NCI-H1048 (cell line): ENCODE results near the gene ARHGEF11.
"Not testable (repeated sequence)": the region's sequence is repeated elsewhere in the genome, so short reads cannot be mapped to it uniquely, and the experiment has no call there.

Experiments
- DNase-seq: peaks from one replicate; lab custom pipeline; 2025; lab: John Stamatoyannopoulos, UW

The ARHGEF11 gene

GRCh38 chr1:157045250-157046218 lies at the start of gene ARHGEF11:
Gene ARHGEF11 (minus strand): TSS chr1:157045742. CDS start chr1:157044330, 1,412 bp downstream.
- peak; percentile 74 for DNase-seq

- DNase-seq, result no peak
Measured at GRCh38 chr1:157095091-157095490, 49.5 kb upstream of the ARHGEF11 start.

GRCh38 chr1:157092831-157093230 lies 47.3 kb upstream of the ARHGEF11 start:
- DNase-seq, result no peak

DNA sequence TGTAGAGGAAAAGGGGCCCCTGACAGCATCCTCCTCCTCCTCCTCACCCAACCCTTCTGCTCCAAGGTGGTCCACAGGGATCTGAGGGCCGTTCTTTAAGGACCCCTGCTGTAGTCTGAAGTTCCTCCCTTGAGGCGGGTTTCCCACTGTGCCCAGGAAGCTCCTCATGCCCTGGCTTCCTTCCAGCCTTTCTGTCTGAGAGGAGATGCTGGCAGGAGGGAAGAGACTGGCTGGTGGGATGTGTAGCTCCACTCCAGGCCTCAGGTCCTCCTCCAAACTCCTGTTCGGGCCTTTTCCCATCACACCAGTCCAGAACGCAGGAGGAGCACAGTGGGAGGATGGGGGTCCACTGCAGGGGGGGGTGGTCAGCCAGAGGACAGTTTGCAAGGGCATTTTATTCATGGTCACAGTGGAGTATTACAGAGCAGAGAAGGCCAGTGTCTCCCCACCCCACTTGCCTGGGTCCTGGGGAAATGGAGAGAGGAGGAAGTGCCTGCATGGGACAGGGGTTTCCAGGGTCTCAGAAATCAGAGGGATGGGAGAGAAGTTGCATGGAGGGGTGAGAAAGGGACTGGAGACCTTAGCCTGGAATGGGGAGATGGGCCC lies 46.2 kb upstream of the ARHGEF11 start:
- DNase-seq, result no peak

DNA sequence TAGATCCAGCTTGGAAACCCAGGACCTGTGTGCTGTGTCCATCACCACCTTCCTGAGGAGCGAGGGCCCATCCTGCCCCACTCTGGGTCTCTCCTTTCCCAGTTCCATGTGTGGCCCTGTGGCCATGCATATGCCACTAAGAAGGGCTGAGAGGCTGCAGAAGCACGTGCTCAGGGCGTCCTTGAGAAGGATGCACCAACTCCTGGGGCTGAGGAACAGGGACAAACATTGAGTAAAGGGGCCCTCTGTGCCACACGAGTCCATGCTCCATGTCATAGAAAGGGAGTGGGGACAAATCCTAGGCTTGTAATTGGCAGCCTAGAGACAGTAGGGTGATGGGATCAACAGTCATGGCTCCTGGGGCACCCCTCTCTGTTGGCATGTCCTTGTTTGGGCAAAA lies 45.6 kb upstream of the ARHGEF11 start:
- DNase-seq, result no peak

- DNase-seq, result no peak
Measured at GRCh38 chr1:157090771-157091170, 45.2 kb upstream of the ARHGEF11 start.

DNA sequence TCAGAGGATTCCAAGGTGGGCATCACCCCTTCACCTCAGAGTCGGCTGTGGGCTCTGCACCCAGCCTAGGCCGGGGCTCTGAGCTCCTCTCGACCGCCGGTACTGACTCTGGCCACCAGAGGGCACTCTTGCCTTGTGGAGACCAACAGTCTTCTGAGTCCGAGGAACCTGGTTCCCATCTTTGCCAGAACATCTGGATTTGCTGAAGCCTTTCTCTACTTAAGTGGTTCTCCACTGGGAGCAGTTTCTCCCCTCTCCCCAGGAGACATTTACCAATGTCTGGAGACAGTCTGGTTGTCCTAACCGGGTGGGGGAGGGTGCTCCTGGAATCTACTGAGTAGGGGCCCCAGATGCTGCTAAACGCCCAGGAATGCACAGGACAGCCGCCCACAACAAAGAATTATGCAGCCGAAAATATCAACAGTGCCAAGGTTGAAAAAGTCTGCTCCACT lies 44.7 kb upstream of the ARHGEF11 start:
- peak; percentile 70 for DNase-seq

DNA sequence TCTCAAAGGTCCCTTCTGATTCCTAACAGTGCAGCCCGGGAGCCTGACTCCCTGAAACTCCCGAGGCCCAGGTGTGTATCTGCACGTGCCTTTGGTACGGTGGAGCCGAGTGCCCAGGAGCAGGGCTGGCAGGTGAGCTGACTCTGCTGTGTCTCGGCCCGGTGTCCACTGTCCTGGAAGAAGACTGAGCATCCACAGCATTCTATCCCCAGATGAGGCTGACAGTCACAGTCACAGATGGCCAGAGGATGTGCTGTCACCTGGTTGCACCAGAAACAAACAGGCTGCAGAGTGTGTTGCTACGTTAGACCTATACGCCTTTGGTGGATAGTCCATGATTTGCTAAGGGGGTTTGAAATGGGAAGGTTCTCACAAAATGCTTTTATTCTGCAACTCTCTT lies 44.2 kb upstream of the ARHGEF11 start:
- DNase-seq, result no peak

DNA sequence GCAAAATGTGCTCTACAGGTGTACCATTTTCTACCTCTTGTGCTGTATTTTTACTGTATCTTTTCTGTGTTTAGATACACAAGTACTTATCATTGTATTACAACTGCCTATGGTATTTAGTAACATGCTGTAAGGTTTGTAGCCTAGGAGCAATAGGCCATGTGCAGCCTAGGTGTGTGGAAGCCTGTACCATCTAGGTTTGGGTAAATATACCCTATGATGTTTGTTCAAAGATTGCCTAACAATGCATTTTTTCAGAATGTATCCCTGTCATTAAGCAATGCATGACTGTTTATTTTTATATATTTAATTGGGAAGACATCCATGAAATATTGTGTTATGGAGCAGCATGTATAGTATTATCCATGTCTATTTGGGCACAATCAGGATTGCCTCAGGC lies 43.1 kb upstream of the ARHGEF11 start:
- no peak for DNase-seq

GRCh38 chr1:157087030-157087429 lies 41.5 kb upstream of the ARHGEF11 start:
- DNase-seq, result no peak

GRCh38 chr1:157086299-157086698 lies 40.8 kb upstream of the ARHGEF11 start:
- DNase-seq, result no peak

GRCh38 chr1:157085421-157085820 lies 39.9 kb upstream of the ARHGEF11 start:
- DNase-seq, result no peak

DNA sequence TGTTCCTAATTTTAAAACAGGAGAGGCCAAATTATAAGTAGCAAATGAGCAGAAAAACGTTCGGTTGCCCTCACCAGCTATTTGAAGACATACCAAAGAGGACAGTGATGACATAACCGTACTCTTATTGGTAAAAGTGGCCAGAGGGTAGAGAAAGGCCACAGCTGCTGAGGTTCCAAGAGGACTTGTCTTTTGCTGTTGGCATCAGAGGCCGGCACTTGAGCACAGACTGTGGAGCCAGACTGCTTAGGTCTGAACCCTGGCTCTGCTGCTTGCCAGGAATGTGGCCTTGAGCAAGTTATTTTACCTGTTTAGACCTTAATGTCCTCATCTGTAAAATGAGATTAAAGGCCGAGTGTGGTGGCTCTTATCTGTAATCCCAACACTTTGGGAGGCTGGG lies 39.2 kb upstream of the ARHGEF11 start:
- DNase-seq, result no peak

DNA sequence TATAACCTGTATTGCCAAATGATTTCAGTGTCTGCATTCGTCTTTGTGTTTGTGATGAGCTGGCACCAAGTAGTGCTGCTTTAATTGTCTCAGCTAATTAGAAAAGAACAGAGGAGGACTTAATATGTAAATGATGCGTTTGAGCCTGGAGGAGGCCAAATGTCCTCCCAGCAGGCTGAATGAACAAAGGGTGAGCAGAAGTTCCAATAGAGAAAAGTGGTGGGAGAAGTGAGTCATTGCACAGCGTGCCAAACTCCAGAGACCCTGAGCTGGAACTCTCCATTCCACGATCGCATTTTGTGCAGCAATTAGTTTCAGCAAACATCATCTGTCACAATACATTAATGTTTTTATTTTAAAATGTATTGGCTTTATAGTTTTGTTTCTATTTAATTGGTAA lies 36.2 kb upstream of the ARHGEF11 start:
- DNase-seq, result no peak

- DNase-seq, result no peak
Measured at GRCh38 chr1:157080714-157081113, 35.2 kb upstream of the ARHGEF11 start.

GRCh38 chr1:157077394-157077793 lies 31.9 kb upstream of the ARHGEF11 start:
- no peak for DNase-seq

GRCh38 chr1:157073944-157074685 lies 28.6 kb upstream of the ARHGEF11 start:
- DNase-seq, result no peak

DNA sequence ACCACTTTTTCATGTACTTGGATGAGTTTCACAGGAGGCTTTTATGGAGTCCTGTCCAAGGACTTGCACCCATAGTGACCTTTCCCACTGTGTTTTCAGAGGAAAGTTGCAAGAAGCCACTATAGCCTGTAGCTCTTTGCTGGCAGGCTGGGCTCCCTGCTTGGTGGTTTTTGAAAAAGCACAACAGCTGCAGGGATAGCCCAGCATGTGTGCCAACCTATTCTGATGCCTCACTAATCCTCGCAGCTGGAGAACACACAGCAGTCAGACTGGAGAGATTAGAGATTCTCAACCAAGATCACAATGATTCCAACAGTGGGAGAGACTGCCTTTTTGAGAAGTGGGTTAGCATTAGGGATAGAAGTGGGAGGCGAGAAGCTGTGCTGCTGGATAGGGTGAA lies 24.1 kb upstream of the ARHGEF11 start:
- no peak for DNase-seq

- DNase-seq, result not testable (repeated sequence)
Measured at GRCh38 chr1:157059241-157059640, 13.7 kb upstream of the ARHGEF11 start.

- no peak for DNase-seq
Measured at GRCh38 chr1:157056269-157056668, 10.7 kb upstream of the ARHGEF11 start.

DNA sequence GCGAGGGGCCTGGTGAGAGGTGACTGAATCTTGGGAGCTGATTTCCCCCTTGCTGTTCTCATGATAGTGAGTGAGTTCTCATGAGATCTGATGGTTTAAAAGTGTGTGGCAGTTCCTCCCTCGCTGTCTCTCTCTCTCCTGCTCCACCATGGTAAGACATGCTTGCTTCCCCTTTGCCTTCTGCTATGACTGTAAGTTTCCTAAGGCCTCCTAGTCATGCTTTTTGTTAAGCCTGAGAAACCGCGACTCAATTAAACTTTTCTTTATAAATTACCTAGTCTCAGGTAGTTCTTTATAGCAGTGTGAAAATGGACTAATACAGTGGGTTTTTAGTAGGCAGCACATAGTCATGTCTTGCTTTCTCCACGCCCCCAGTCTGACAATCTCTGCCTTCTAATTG lies 10.2 kb upstream of the ARHGEF11 start:
- DNase-seq, result not testable (repeated sequence)

- DNase-seq, result no peak
Measured at GRCh38 chr1:157050836-157051235, 5.3 kb upstream of the ARHGEF11 start.

DNA sequence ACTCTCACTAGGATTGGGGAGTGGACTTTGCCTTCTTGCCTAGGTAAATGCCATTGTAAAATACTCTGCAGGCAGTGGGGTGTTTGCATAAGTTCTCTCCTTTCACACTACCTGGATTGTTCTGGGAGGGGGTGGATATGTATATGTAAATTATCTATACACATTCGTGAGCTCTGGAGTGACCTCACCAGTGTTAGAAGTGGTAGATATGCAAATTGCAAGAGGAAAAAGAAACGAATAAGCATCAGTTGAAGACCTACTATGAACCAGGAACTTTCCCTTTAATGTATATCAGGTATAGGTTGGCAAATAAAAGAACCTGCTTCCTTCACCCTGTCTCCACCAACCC lies 1.5 kb upstream of the ARHGEF11 start:
- peak; percentile 78 for DNase-seq
